ENCODE data around the gene WIZ.

The WIZ gene, protein sequence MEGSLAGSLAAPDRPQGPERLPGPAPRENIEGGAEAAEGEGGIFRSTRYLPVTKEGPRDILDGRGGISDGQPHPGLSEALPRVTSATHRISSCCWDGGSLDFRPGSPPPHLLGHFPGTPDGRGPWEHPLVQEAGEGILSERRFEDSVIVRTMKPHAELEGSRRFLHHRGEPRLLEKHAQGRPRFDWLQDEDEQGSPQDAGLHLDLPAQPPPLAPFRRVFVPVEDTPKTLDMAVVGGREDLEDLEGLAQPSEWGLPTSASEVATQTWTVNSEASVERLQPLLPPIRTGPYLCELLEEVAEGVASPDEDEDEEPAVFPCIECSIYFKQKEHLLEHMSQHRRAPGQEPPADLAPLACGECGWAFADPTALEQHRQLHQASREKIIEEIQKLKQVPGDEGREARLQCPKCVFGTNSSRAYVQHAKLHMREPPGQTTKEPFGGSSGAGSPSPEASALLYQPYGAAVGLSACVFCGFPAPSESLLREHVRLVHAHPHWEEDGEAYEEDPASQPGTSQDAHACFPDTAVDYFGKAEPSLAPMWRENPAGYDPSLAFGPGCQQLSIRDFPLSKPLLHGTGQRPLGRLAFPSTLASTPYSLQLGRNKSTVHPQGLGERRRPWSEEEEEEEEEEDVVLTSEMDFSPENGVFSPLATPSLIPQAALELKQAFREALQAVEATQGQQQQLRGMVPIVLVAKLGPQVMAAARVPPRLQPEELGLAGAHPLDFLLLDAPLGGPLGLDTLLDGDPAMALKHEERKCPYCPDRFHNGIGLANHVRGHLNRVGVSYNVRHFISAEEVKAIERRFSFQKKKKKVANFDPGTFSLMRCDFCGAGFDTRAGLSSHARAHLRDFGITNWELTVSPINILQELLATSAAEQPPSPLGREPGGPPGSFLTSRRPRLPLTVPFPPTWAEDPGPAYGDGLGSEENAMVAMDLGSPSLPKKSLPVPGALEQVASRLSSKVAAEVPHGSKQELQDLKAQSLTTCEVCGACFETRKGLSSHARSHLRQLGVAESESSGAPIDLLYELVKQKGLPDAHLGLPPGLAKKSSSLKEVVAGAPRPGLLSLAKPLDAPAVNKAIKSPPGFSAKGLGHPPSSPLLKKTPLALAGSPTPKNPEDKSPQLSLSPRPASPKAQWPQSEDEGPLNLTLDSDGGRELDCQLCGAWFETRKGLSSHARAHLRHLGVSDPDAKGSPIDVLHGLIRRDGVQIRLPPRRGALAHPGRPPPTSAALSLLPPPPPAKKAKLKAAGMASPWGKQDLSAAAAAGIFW (N-terminal part only)

GRCh38 chr19:15449620-15450527, at the start of gene WIZ:
WIZ (minus strand) TSS chr19:15449956; CDS start chr19:15448307, 1,649 bp downstream.
- H3K9me3 ChIP-seq (ENCODE audit: control insufficient read depth, insufficient read depth, low read depth, low read length), result no peaks in the 10 kb centered on the region
- peak within 1 kb of the TSS; percentile 55 for H3K4me3 ChIP-seq (ENCODE audit: low read depth, low read length)
- no peak within 1 kb of the TSS; the same call in 1 of the 2 replicates for H3K27ac ChIP-seq (ENCODE audit: extremely low read depth, low read depth, low read length)
- POLR2A ChIA-PET, result no interaction called here
- CTCF ChIA-PET, result no interaction called here
- H3K4me1 ChIP-seq (ENCODE audit: control insufficient read depth, insufficient read depth, low read length), result peaks cover 2% of the 10 kb centered on the region; the same call in 1 of the 2 replicates
- H3K36me3 ChIP-seq (ENCODE audit: control insufficient read depth in 2 of 2, insufficient read depth in 1 of 2, low read length in 2 of 2), result peaks cover 0 to 8% of the 10 kb centered on the region in 2 experiments; a peak in 1 of 3 replicates
- TF ChIP-seq, protein P1, sequence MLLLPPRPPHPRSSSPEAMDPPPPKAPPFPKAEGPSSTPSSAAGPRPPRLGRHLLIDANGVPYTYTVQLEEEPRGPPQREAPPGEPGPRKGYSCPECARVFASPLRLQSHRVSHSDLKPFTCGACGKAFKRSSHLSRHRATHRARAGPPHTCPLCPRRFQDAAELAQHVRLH (tag by site-specific recombination; IDR thresholded peaks at IDR 0.05), result no peak
- TF ChIP-seq ZBTB8A (tag by site-specific recombination; IDR thresholded peaks at IDR 0.05), result no peak
- 0 out of 2 replicates have a peak, but pooled peaks have one; percentile 22 for TF ChIP-seq ZNF777 (tag by site-specific recombination; IDR thresholded peaks at IDR 0.05; ENCODE audit: borderline replicate concordance)
- no peak for TF ChIP-seq ZNF585B (tag by site-specific recombination; IDR thresholded peaks at IDR 0.05)
- TF ChIP-seq PRDM4 (tag by site-specific recombination; IDR thresholded peaks at IDR 0.05), result no peak
- 0 out of 2 replicates have a peak, but pooled peaks have one; percentile 41 for TF ChIP-seq ZBTB48 (tag by site-specific recombination; IDR thresholded peaks at IDR 0.05)
- 0 out of 2 replicates have a peak, but pooled peaks have one; percentile 41 for TF ChIP-seq YY1 (tag by site-specific recombination; IDR thresholded peaks at IDR 0.05)
- TF ChIP-seq ZNF843 (tag by site-specific recombination; IDR thresholded peaks at IDR 0.05), result no peak
- peak; percentile 20 for TF ChIP-seq ZBTB26 (tag by site-specific recombination; optimal IDR thresholded peaks at IDR 0.05)
- no peak for TF ChIP-seq TRIM28 (IDR thresholded peaks at IDR 0.05; ENCODE audit: borderline replicate concordance, low read length)
- no peak for TF ChIP-seq TCF7L2 (IDR thresholded peaks at IDR 0.05; ENCODE audit: borderline replicate concordance, low read depth, low read length)
- TF ChIP-seq ZBTB10 (tag by site-specific recombination; IDR thresholded peaks at IDR 0.05), result peak; percentile 60; the same call in 1 of the 2 replicates
- TF ChIP-seq ZXDB (tag by site-specific recombination; IDR thresholded peaks at IDR 0.05), result 0 out of 2 replicates have a peak, but pooled peaks have one; percentile 16
- TF ChIP-seq KLF7 (tag by site-specific recombination; IDR thresholded peaks at IDR 0.05; ENCODE audit: borderline replicate concordance), result 0 out of 2 replicates have a peak, but pooled peaks have one; percentile 18
- TF ChIP-seq ZNF416 (tag by site-specific recombination; IDR thresholded peaks at IDR 0.05), result 0 out of 2 replicates have a peak, but pooled peaks have one; percentile 16
- TF ChIP-seq ZNF2 (tag by site-specific recombination; IDR thresholded peaks at IDR 0.05), result no peak
- TF ChIP-seq ZNF623 (tag by site-specific recombination; IDR thresholded peaks at IDR 0.05), result 0 out of 2 replicates have a peak, but pooled peaks have one; percentile 9
- TF ChIP-seq SP3 (tag by site-specific recombination; IDR thresholded peaks at IDR 0.05), result peak; percentile 22; the same call in 1 of the 2 replicates
- TF ChIP-seq, protein P2, sequence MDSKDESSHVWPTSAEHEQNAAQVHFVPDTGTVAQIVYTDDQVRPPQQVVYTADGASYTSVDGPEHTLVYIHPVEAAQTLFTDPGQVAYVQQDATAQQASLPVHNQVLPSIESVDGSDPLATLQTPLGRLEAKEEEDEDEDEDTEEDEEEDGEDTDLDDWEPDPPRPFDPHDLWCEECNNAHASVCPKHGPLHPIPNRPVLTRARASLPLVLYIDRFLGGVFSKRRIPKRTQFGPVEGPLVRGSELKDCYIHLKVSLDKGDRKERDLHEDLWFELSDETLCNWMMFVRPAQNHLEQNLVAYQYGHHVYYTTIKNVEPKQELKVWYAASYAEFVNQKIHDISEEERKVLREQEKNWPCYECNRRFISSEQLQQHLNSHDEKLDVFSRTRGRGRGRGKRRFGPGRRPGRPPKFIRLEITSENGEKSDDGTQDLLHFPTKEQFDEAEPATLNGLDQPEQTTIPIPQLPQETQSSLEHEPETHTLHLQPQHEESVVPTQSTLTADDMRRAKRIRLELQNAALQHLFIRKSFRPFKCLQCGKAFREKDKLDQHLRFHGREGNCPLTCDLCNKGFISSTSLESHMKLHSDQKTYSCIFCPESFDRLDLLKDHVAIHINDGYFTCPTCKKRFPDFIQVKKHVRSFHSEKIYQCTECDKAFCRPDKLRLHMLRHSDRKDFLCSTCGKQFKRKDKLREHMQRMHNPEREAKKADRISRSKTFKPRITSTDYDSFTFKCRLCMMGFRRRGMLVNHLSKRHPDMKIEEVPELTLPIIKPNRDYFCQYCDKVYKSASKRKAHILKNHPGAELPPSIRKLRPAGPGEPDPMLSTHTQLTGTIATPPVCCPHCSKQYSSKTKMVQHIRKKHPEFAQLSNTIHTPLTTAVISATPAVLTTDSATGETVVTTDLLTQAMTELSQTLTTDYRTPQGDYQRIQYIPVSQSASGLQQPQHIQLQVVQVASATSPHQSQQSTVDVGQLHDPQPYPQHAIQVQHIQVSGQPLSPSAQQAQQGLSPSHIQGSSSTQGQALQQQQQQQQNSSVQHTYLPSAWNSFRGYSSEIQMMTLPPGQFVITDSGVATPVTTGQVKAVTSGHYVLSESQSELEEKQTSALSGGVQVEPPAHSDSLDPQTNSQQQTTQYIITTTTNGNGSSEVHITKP (tag by site-specific recombination; IDR thresholded peaks at IDR 0.05), result peak; percentile 42
- peak; percentile 30; the same call in 1 of the 2 replicates for TF ChIP-seq ZNF558 (tag by site-specific recombination; IDR thresholded peaks at IDR 0.05)
- TF ChIP-seq ZNF701 (tag by site-specific recombination; IDR thresholded peaks at IDR 0.05), result 0 out of 2 replicates have a peak, but pooled peaks have one; percentile 9

Data from HEK293 (cell line).